ENCODE measurements around the gene EPHB1.

The EPHB1 gene

DNA sequence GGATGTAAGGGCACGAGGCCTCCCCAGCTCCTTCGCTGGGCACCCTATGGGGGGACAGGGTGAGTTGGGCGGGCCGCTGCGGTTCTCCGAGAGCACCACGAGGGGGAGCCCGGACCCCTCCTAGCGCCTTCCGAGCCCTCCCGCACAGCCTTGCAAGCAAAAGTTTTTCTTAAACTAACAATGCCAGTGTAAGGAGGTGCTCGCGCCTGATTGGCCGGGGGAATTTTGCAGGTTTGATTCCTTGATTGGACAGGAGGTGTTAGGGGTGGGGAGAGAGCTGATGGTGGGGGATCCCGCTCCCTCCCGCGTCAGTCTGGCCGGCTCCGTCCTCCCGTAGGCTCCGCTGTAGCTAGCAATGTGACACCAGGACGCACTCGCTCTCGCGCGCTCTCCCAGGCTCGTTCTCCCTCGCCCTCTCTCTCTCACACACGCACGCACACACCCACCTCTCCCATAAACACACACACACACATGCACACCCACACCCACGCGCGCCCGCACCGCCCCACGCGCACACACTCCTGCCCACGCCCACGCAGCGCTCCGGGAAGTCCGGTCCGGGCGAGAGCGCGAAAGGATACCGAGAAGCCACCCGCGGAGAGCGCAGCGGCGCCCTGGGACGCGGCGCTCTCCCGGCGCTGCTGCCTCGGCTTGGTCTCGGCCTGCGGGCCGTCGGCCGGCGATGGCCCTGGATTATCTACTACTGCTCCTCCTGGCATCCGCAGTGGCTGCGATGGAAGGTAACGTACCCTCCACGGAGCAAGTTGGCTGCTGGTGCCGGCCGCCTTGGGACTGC, at the start of gene EPHB1:
Gene EPHB1, plus strand, starts transcription at position 311 of the 796 bp plus-strand sequence.
- DNase-seq (ENCODE audit: low read depth, low spot score), result peak; percentile 93
- TF ChIP-seq, protein P1, sequence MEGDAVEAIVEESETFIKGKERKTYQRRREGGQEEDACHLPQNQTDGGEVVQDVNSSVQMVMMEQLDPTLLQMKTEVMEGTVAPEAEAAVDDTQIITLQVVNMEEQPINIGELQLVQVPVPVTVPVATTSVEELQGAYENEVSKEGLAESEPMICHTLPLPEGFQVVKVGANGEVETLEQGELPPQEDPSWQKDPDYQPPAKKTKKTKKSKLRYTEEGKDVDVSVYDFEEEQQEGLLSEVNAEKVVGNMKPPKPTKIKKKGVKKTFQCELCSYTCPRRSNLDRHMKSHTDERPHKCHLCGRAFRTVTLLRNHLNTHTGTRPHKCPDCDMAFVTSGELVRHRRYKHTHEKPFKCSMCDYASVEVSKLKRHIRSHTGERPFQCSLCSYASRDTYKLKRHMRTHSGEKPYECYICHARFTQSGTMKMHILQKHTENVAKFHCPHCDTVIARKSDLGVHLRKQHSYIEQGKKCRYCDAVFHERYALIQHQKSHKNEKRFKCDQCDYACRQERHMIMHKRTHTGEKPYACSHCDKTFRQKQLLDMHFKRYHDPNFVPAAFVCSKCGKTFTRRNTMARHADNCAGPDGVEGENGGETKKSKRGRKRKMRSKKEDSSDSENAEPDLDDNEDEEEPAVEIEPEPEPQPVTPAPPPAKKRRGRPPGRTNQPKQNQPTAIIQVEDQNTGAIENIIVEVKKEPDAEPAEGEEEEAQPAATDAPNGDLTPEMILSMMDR (IDR thresholded peaks at IDR 0.05; ENCODE audit: low read depth, low read length), result peak; percentile 95
- in situ Hi-C loops (cut with HindIII; ENCODE audit: low sequenced_read_pairs), result no loop called here
- peak within 1 kb of the TSS; percentile 43 for H3K4me3 ChIP-seq (ENCODE audit: low read depth, low read length)

GRCh38 chr3:134748698-134749097, 46.4 kb upstream of the EPHB1 start:
- no peak overlapping the region for H3K4me3 ChIP-seq (ENCODE audit: low read depth, low read length)
- DNase-seq (ENCODE audit: low read depth, low spot score), result no peak
- in situ Hi-C loops (cut with HindIII; ENCODE audit: low sequenced_read_pairs), result no loop called here
- TF ChIP-seq, protein P1 (IDR thresholded peaks at IDR 0.05; ENCODE audit: low read depth, low read length), result no peak

- no peak for DNase-seq (ENCODE audit: low read depth, low spot score)
- in situ Hi-C loops (cut with HindIII; ENCODE audit: low sequenced_read_pairs), result no loop called here
- TF ChIP-seq, protein P1 (IDR thresholded peaks at IDR 0.05; ENCODE audit: low read depth, low read length), result no peak
- no peak overlapping the region for H3K4me3 ChIP-seq (ENCODE audit: low read depth, low read length)
Observed at GRCh38 chr3:134749174-134749573, 45.9 kb upstream of the EPHB1 start.

DNA sequence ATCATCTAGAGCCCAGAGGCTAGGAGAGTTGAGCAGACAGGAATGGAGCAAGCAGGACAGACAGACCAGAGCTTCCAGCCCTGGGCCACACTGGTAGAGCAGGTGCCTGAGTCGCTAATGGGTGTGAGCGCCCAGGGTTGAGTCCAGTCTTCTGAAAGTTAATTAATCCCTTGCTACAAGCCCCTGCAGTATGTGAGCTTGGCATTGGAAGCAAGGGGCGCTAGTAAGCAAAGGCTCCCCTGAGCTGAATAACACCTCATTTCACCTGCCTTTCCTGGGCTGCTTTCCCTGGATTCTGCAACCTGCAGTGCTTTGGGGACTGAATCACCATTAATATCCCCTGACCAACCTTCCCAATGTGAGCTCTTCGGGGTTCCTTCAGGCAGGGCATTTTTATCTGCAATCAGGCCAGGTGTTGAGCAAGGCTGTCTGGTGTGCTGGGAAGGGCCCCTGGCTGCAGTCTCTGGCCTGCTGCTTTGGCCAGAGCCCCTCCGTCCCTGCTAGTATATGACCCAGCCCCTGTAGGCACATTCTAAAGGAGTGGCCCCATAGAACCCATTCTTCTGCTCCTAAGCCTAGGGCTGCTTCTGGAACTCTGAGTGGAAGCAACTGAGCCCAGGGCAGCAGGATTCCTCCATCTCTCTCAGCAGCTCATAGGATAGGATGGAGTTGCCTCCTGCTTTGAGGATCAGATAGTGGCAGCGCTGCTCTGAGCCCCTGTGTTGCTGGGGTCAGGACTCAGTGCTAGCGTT, 45.1 kb upstream of the EPHB1 start:
- in situ Hi-C loops (cut with HindIII; ENCODE audit: low sequenced_read_pairs), result no loop called here
- no peak for DNase-seq (ENCODE audit: low read depth, low spot score)
- no peak overlapping the region for H3K4me3 ChIP-seq (ENCODE audit: low read depth, low read length)
- TF ChIP-seq, protein P1 (IDR thresholded peaks at IDR 0.05; ENCODE audit: low read depth, low read length), result no peak

- TF ChIP-seq, protein P1 (IDR thresholded peaks at IDR 0.05; ENCODE audit: low read depth, low read length), result no peak
- no peak overlapping the region for H3K4me3 ChIP-seq (ENCODE audit: low read depth, low read length)
- in situ Hi-C loops (cut with HindIII; ENCODE audit: low sequenced_read_pairs), result no loop called here
- DNase-seq (ENCODE audit: low read depth, low spot score), result no peak
Observed at GRCh38 chr3:134751831-134752230, 43.2 kb upstream of the EPHB1 start.

GRCh38 chr3:134752761-134753461, 42.1 kb upstream of the EPHB1 start:
- in situ Hi-C loops (cut with HindIII; ENCODE audit: low sequenced_read_pairs), result no loop called here
- TF ChIP-seq, protein P1 (IDR thresholded peaks at IDR 0.05; ENCODE audit: low read depth, low read length), result no peak
- DNase-seq (ENCODE audit: low read depth, low spot score), result no peak
- no peak overlapping the region for H3K4me3 ChIP-seq (ENCODE audit: low read depth, low read length)

Data from astrocyte of the spinal cord (primary cell).